HUDEP-2 (cell line): ENCODE data around the gene FGFR3.

ENCODE experiments used
- DNase-seq, 76 experiments: peaks; one replicate each; lab custom pipeline; 2025; ENCODE audit not compliant: unreplicated experiment in 76 of 76; lab: John Stamatoyannopoulos, UW

FGFR3 gene

DNA sequence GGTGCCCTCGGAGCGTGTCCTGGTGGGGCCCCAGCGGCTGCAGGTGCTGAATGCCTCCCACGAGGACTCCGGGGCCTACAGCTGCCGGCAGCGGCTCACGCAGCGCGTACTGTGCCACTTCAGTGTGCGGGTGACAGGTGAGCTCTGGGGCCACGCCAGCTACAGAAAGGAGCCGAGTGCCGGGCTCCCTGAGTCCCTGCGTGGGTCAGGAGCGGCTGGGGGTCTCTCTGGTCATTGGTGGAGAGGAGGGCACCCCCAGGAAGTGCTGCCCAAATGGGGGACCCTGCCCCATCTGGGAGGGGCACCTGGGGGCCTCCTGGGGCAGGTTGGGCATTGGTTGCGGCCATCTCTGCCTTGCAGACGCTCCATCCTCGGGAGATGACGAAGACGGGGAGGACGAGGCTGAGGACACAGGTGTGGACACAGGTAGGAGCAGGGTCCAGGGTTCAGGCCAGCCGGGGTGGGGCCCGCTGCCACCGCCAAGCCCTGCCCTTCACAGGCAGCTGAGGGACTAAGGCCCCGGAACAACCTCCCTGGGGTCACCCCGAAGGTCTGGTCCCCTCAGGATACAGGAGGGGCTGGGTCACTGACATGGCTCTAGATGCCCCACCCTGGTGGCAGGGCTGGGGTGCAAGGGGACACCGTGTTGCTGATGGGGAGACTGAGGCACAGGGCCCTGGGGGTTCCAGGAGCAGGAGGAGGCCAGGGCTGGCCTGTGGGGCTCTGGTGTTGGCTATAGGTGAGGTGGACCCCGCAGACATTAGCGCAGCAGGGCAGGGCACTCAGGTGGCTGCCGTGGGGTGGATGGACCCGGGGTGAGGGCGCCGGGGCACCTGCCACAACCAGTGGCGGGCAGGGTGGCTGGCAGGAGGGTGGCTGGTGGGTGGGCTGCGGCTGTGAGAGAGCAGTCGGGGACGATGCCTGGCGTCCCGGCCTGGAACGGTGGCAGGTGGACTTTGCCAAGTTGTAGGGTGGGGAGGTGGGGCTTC, 6.6 kb downstream of the FGFR3 start:
- no peak for DNase-seq

DNA sequence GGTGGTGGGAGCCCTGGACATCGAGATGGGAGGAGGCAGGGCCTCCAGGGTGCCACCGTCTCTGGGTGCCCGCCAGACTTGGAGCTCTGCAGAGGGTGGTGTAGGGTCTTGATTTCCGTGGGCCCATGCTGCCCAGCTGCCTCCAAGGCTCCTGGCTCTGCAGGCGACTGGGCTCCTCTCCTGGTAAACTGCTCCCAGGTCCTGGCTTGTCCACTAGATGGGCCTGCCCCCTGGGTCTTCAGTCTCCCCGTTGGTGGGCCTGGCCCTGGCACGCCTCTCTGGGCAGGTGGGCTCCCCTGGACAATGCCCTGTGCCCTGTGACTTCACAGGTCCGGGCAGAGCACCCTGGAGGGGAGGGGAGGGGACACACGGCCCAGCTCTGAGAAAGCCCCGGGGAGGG, 7.7 kb downstream of the FGFR3 start:
- no peak for DNase-seq

DNA sequence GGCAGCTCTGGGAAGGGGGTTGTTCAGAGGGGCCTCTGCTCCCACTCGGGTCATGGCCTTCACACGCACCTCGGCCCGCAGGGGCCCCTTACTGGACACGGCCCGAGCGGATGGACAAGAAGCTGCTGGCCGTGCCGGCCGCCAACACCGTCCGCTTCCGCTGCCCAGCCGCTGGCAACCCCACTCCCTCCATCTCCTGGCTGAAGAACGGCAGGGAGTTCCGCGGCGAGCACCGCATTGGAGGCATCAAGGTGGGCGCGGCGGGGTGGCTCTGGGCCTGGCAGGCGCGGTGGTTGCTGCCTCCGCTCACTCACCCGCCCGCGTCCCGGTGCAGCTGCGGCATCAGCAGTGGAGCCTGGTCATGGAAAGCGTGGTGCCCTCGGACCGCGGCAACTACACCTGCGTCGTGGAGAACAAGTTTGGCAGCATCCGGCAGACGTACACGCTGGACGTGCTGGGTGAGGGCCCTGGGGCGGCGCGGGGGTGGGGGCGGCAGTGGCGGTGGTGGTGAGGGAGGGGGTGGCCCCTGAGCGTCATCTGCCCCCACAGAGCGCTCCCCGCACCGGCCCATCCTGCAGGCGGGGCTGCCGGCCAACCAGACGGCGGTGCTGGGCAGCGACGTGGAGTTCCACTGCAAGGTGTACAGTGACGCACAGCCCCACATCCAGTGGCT, 8.3 kb downstream of the FGFR3 start:
- DNase-seq, result no peak

DNA sequence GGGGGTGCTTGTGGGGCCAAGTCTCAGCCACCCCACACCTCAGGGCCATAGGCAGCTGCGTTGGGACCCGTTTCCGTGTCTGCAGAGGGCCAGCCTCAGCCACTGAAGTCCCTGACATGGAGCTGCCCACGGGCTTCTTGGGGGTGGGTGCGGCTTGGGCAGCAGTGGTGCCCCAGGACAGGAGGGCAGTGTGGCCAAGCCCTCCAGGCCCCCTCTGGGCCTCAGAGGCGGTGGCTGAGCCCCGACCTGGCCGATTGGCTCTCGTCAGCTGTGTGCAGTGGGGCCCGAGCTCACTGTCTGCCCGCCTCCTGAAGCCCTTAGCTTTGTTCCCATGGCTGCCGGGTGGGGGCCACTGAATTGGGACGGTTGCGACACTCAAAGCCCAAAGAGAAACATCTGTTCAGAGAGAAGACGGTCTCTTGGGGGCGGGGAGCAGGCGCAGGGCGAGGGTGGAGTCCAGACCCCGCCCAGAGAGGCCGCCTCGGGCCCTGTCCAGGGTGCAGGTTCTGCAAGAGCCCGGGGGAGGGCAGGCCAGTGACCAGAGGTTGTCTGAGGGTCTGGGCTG, 9.1 kb downstream of the FGFR3 start:
- DNase-seq, result peak in 6 of 76 experiments; percentile 2 to 36 (median 13)

DNA sequence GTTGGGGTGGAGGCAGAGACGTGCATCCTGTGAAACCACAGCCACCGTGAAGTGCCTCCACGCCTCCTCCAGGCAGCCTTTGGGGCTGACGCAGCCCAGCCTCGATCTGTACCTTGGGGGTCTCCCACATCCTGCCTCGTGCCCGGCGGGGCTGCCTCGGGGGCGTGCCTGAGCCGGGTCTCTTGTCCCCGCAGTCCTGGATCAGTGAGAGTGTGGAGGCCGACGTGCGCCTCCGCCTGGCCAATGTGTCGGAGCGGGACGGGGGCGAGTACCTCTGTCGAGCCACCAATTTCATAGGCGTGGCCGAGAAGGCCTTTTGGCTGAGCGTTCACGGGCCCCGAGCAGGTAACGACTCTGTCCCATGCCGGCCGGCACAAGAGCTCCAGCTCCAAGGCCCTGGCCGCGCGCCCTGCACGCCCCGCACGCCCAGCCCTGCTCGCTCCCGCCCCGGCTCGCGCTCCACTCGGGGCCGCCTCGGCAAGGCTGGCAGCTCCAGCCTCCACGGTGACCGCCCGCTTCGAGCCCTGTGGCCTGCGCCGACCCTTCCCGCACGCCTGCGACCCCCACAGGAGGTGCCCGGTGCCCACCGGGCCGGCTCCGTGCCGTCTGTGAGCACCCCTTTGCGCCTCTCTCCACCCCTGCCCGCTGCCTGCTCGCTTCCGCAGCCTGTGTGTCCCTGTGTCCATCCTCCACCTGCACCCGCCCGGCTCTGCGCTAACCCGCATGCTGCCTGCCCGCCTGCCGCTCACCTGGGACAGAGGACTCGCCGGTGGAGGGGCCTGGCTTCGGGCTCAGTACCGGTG, 9.8 kb downstream of the FGFR3 start:
- DNase-seq, result no peak

DNA sequence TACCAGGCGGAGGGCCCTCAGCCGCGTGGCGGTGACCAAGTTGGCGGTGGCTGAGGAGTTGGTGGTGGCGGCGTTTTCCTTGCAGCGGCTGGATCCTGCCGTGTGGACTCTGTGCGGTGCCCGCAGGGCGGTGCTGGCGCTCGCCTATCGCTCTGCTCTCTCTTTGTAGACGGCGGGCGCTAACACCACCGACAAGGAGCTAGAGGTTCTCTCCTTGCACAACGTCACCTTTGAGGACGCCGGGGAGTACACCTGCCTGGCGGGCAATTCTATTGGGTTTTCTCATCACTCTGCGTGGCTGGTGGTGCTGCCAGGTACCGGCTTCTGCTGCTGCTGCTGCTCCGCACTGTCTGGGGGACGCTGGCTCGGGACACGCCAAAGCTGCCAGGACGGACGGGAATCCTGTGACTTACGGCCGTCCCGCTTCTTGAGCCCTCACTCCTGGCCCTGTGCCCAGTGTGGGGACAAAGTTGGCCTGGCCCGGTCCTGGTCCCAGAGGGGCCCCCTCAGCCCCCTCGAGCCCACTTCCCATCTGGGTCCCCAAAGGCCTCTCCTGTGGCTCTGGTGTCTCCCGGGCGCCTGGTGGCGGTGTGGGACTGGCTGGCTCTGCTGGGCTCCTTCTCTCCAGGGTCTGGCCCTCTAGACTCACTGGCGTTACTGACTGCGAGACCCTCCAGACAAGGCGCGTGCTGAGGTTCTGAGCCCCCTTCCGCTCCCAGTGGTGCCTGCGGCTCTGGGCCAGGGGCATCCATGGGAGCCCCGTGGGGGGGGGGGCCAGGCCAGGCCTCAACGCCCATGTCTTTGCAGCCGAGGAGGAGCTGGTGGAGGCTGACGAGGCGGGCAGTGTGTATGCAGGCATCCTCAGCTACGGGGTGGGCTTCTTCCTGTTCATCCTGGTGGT, 10.7 kb downstream of the FGFR3 start:
- DNase-seq, result no peak

DNA sequence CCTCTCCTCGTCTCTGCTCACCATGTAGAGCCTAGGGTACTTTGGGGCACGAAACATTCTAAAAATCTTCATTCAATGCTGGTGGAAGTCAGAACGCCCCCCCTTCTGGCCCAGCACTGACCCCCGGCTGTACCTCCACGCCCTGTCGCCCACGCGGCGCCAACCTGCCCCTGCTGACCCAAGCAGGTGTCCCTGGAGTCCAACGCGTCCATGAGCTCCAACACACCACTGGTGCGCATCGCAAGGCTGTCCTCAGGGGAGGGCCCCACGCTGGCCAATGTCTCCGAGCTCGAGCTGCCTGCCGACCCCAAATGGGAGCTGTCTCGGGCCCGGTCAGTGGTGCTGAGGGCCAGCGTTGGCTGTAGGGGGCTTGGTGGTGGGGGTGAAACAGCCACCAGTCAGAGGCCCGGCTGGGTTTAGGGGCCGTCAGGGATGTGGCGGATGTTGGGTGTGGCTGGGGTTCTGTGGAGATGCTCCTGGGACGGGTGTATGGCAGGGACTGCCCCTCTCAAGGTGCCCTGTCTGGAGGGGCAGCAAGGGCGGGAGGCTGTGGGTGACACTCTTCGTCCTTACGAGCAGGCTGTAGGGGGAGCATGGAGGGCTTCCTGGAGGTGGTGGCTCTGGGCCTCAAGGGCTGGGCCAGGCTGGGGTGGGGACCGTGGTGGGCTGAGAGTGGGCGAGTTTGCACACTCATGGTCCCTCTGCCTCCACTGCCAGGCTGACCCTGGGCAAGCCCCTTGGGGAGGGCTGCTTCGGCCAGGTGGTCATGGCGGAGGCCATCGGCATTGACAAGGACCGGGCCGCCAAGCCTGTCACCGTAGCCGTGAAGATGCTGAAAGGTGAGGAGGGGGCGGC, 11.8 kb downstream of the FGFR3 start:
- no peak for DNase-seq

DNA sequence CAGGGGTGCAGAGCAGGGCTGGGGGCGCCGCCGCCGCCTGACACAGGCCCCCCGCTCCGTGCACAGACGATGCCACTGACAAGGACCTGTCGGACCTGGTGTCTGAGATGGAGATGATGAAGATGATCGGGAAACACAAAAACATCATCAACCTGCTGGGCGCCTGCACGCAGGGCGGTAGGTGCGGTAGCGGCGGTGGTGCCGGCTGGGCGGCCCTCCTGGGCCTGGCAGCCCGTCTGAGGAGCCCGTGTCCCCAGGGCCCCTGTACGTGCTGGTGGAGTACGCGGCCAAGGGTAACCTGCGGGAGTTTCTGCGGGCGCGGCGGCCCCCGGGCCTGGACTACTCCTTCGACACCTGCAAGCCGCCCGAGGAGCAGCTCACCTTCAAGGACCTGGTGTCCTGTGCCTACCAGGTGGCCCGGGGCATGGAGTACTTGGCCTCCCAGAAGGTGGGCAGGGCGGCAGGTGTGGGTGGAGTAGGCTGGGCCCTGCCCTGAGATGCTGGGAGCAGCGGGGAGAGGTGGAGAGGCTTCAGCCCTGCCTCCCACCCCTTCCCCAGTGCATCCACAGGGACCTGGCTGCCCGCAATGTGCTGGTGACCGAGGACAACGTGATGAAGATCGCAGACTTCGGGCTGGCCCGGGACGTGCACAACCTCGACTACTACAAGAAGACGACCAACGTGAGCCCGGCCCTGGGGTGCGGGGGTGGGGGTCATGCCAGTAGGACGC, 12.6 kb downstream of the FGFR3 start:
- DNase-seq, result no peak

DNA sequence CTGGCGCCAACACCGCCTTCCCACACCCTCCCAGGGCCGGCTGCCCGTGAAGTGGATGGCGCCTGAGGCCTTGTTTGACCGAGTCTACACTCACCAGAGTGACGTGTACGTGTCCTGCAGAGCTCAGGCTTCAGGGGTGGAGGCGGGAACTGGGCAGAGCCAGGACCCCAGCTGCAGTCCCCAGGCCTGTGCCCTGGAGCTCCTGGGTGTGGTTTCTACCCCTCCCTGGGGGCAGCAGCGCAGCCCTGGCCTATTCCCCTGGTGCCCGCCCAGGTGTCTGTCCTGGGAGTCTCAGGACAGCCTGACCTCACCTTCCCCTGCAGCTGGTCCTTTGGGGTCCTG, 13.1 kb downstream of the FGFR3 start:
- DNase-seq, result no peak

DNA sequence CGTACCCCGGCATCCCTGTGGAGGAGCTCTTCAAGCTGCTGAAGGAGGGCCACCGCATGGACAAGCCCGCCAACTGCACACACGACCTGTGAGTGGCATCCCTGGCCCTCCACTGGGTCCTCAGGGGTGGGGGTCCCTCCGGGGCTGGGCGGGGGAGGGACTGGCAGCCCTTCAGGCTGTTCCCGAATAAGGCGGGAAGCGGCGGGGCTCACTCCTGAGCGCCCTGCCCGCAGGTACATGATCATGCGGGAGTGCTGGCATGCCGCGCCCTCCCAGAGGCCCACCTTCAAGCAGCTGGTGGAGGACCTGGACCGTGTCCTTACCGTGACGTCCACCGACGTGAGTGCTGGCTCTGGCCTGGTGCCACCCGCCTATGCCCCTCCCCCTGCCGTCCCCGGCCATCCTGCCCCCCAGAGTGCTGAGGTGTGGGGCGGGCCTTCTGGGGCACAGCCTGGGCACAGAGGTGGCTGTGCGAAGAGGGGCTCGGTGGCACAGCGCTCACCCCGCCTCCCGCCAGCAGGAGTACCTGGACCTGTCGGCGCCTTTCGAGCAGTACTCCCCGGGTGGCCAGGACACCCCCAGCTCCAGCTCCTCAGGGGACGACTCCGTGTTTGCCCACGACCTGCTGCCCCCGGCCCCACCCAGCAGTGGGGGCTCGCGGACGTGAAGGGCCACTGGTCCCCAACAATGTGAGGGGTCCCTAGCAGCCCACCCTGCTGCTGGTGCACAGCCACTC, 13.7 kb downstream of the FGFR3 start:
- no peak for DNase-seq

DNA sequence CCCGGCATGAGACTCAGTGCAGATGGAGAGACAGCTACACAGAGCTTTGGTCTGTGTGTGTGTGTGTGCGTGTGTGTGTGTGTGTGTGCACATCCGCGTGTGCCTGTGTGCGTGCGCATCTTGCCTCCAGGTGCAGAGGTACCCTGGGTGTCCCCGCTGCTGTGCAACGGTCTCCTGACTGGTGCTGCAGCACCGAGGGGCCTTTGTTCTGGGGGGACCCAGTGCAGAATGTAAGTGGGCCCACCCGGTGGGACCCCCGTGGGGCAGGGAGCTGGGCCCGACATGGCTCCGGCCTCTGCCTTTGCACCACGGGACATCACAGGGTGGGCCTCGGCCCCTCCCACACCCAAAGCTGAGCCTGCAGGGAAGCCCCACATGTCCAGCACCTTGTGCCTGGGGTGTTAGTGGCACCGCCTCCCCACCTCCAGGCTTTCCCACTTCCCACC, 14.3 kb downstream of the FGFR3 start:
- no peak for DNase-seq

DNA sequence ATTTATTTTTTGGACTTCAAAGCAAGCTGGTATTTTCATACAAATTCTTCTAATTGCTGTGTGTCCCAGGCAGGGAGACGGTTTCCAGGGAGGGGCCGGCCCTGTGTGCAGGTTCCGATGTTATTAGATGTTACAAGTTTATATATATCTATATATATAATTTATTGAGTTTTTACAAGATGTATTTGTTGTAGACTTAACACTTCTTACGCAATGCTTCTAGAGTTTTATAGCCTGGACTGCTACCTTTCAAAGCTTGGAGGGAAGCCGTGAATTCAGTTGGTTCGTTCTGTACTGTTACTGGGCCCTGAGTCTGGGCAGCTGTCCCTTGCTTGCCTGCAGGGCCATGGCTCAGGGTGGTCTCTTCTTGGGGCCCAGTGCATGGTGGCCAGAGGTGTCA, 15.3 kb downstream of the FGFR3 start:
- no peak for DNase-seq

DNA sequence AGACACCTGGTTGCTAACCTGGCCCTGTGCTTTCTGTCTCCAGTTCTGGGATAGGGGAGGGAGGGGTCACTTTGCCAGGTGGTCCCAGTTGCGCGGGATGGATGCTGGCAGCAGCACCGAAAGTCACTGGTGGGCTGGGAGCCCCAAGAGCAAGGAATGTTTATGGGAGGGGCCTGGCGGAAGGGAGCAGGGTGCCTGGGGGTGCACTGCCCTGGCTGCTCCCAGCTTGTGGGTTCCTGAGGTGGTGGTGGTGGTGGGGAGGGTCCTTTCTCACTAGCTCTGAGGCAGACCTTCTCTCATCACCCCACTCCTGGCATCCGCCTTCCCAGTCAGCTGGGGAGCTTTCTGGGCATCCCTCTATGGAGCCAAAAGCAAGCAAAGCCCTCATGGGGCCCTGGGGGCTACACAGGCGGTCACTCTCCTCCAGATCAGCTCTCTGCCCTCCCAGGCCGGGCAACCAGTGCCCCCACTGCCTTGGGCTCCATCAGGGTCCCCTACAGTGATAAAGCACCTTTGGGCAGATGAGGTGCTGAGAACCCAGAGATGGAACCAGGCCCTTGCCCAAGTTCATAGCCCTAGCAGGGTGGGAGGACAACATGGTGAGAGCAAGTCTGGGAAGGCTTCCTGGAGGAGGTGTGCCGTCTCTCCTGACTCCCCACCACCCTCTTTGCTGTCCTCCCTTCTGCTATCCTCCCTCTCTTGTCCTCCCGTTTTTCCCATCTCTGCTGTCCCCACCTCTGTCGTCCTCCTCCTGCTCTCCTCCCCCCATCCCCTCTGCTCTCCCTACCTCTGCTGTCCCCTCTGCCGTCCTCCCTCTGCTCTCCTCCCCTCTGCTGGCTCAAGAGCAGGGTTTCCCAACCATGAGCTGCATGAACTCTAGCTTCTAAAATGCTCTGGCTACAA, 16.0 kb downstream of the FGFR3 start:
- no peak for DNase-seq

DNA sequence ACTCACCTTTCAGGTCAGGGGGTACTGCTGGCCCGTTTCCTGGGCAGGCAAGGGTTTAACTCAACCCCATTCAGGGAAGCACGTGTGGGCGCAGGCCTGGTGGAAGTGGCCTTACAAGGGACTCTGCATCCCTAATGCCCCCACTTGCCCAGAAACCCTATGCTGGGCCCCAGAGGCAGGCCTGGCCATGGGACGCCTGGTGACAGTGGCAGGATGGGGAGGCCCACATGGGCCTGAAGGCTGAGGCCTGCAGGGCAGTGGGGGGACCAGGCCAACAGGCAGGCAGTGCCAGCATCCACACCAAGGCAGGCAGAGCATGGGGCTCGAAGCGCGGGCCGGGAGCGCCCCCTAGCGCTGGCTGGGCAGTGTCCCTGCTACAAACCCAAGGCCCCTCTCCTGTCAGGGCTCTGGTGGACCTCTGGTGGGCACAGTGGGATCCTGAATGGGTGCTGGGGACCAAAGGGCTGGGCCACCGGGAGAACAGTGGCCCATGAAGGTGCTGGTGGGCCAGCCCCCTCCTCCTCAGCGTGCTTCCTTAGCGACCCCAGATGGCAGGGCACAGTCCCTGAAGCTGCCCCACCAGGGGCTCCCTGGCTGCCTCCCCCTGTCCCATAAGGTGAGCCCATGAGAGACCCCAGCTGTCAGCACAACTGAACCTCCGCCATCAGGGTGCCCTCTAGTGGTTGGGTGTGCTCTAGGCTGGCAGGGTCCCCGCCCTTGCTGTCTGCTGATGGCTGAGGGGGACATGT, 16.8 kb downstream of the FGFR3 start:
- peak in 65 of 76 experiments; percentile 2 to 78 (median 47) for DNase-seq

DNA sequence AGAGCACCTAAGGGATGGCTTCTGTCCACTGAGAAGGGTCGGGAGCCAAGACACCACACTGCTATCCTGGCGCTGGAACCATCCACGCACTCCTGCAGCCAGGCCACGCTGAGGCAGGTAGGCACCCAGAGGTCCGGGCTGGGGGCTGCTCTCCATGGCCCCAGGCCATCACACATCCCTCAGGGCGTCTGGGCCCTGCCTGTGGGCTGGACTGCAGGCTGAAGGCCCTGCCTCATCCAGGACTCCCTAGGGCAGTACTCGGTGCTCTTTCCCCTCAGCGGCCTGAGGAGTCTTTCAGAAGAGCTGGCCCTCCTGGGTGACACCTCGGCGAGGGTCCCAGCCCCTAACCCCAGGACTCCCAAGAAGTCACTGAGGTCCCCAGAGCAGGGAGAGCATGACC, 17.7 kb downstream of the FGFR3 start:
- DNase-seq, result no peak

DNA sequence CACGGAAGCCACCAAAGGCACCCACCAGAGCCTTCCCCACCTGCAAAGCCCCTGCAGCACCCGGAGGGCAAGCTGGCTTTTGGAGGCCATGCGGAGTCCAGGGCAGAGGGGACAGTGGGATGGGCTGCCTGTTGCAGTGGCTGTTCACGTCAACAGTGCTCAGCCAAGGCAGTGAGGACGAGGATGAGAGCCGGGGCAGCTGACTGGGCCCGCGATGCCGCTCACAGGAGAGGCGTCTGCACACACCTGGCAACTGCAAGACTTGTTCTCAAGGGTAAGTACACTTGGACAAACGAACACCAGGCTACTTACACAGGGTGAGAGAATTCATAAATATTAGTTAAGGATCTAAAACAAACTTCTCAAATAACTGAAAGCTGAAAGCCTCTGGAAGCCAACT, 19.6 kb downstream of the FGFR3 start:
- no peak for DNase-seq
